T-helper 17 cell (primary cell): ENCODE measurements around the gene RNF166. TPM values are rescaled to one million over a fixed set of nuclear protein-coding genes. Genes with fewer than 3 reads are reported as not detected.

Experiments
- ATAC-seq: fragments of 150-1000 bp; cut with Tn5 transposase; 2 replicates; pipeline ENCODE4 v1.10.0; 2021; ENCODE audit warnings: mild to moderate bottlenecking, moderate library complexity
- DNase-seq, 3 donors: peaks; one replicate each; pipeline versions ENCODE4 v3.0.0 to v3.0.0-alpha.2; 2020 to 2021
- H3K9me3 ChIP-seq: one replicate; pipeline ENCODE4 v1.7.0; 2013; ENCODE audit warnings: low read length, mild to moderate bottlenecking; ENCODE audit not compliant: control insufficient read depth, poor library complexity, severe bottlenecking
- H3K27ac Mint-ChIP-seq: one replicate; pipeline ENCODE4 v1.8.0; 2022; ENCODE audit warnings: mild to moderate bottlenecking, moderate library complexity, mixed read lengths
- H3K27me3 Mint-ChIP-seq: one replicate; pipeline ENCODE4 v1.8.0; 2022; ENCODE audit warnings: mixed read lengths
- H3K36me3 Mint-ChIP-seq: one replicate; pipeline ENCODE4 v1.8.0; 2022; ENCODE audit warnings: low read depth, mixed read lengths
- H3K4me1 Mint-ChIP-seq: one replicate; pipeline ENCODE4 v1.8.0; 2022; ENCODE audit warnings: mild to moderate bottlenecking, mixed read lengths
- H3K4me3 Mint-ChIP-seq: one replicate; pipeline ENCODE4 v1.8.0; 2022; ENCODE audit warnings: mild to moderate bottlenecking, moderate library complexity, mixed read lengths
- total RNA-seq, 4 donors: library from RNA in 2 of 4; stranded (reverse) in 2 of 4; gene quantifications; one replicate each; pipeline ENCODE4 v1.2.3 and lab custom pipeline; 2022 to 2026

The RNF166 gene
- total RNA-seq, 2 donors from 2014 or later, result 235 to 398 TPM

GRCh38 chr16:88686062-88686438 is 20.2 kb downstream of the RNF166 start:
- DNase-seq (peak in 2 of 3 donors; percentile 53 to 57), ATAC-seq (peak; percentile 62)
- H3K4me1 Mint-ChIP-seq, result peaks cover 37% of the 10 kb centered on the region
- H3K36me3 Mint-ChIP-seq, result no peaks in the 10 kb centered on the region
- H3K4me3 Mint-ChIP-seq, result peak overlapping the region; percentile 87
- no peaks in the 10 kb centered on the region for H3K27me3 Mint-ChIP-seq
- H3K27ac Mint-ChIP-seq, result peak overlapping the region; percentile 11
- H3K9me3 ChIP-seq, result no peaks in the 10 kb centered on the region

DNA sequence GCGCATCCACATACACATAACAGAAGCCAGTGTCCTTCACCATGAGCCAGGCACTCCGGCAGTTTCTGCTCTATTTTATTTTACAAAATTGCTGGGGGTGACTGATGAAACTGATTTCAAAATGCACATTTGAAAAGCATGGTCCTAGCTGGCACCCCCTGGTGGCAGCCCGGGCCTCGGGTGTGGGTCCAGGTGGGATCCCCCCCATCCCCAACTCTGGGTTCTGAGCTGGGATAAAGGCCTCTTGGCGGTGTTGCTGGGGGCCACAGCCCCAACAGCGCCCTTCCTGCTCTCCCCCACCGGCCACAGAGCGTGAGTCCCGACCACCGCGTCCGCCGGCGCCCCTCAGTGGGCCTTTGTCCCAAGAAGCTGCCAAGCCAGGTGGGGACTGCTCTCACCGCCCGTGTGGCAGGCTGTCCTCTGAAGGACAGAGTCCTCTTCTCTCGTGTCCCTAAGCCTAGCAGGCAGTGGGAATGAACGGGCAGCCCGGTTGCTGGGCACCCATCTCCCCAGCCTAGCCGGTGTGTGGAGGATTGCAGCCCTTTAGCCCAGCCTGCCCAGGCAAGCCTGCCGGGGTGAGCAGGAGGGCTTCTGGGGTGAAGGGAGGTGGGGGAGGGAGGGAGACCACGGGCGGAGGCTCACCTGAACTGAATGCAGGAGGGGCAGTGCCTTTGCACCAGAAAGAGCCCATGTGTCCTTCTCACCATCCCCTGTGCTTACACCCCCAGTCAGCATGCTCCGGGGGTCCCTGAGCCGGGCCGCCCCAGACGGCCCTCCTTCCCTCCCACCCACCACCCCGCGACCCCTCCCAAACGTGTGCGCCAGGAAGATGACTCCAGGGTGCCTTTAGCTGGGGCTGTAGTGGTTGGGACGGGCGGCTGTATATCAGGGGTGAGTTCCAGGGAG is 20.8 kb downstream of the RNF166 start:
- ATAC-seq (peak; percentile 25), DNase-seq (peak in 1 of 3 donors; percentile 52)
- no peaks in the 10 kb centered on the region for H3K9me3 ChIP-seq
- peak overlapping the region; percentile 87 for H3K4me3 Mint-ChIP-seq
- H3K27ac Mint-ChIP-seq, result peak overlapping the region; percentile 56
- peaks cover 35% of the 10 kb centered on the region for H3K4me1 Mint-ChIP-seq
- no peaks in the 10 kb centered on the region for H3K27me3 Mint-ChIP-seq
- H3K36me3 Mint-ChIP-seq, result no peaks in the 10 kb centered on the region

DNA sequence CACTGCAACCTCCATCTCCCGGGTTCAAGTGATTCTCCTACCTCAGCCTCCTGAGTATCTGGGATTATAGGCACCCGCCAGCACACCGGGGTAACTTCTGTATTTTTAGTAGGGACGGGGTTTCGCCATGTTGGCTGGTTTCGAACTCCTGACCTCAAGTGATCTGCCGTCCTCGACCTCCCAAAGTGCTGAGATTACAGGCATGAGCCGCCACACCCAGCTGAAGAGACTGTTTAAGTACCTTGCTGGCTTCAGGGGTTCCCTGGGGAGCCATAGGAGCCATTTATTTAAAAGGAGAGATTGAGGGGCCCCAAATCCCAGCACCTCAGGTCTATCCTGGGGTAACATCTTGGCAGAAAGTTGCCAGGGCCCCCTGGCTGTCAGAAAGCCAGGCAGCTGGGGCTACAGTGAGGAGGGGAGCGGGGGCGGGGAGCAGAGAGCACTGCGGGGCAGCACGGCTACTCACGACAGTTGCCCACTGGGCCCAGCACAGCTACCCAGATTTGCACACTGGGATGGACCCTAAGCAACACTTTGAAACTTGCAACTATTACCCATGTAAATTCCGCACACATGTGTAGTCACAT is 21.5 kb downstream of the RNF166 start:
- Mint-ChIP-seq H3K27me3 (no peaks in the 10 kb centered on the region), H3K36me3 (no peaks in the 10 kb centered on the region), H3K27ac (peak overlapping the region; percentile 56), H3K4me1 (peaks cover 34% of the 10 kb centered on the region), H3K4me3 (peak overlapping the region; percentile 87)
- no peak for ATAC-seq
- H3K9me3 ChIP-seq, result no peaks in the 10 kb centered on the region
- DNase-seq, result no peak

- no peaks in the 10 kb centered on the region for H3K9me3 ChIP-seq
- no peaks in the 10 kb centered on the region for H3K36me3 Mint-ChIP-seq
- H3K27ac Mint-ChIP-seq, result peak overlapping the region; percentile 88
- H3K4me3 Mint-ChIP-seq, result peak overlapping the region; percentile 79
- H3K27me3 Mint-ChIP-seq, result no peaks in the 10 kb centered on the region
- H3K4me1 Mint-ChIP-seq, result peaks cover 27% of the 10 kb centered on the region
- peak in 1 of 3 donors; percentile 38 for DNase-seq
- peak; percentile 56 for ATAC-seq
Observed at GRCh38 chr16:88681709-88682451, 24.3 kb downstream of the RNF166 start.

DNA sequence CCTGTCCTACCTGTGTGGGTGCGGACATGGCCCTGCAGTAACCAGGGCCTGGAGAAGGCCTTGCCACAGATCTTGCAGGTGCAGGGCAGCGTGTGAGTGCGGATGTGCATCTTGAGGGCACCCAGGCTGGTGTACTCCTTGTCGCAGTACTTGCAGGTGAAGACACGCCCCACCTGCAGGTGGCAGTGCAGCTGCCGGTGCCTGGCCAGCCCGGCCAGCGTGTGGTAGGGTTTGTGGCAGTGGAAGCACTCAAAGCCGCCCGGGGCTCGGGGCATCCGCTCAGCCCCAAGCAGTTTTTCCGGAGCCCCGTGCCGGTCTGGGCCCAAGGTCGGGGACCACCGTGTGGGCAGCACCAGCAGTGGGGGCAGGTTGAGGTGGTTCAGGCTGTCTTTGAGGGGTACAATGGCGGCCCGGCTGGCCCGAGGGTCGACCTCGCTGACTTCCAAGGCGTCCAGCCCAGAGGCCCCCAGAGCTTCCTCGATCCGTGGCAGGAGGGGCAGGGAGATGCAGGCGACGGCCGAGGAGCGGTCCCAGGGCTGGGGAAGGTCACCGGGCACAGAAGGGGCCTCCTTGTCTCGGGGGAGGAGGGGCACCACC is 25.0 kb downstream of the RNF166 start:
- peak overlapping the region; percentile 88 for H3K27ac Mint-ChIP-seq
- ATAC-seq, result peak; percentile 28
- H3K36me3 Mint-ChIP-seq, result no peaks in the 10 kb centered on the region
- no peaks in the 10 kb centered on the region for H3K27me3 Mint-ChIP-seq
- H3K4me1 Mint-ChIP-seq, result peaks cover 27% of the 10 kb centered on the region
- no peaks in the 10 kb centered on the region for H3K9me3 ChIP-seq
- DNase-seq, result peak in 1 of 3 donors; percentile 41
- H3K4me3 Mint-ChIP-seq, result peak overlapping the region; percentile 79

DNA sequence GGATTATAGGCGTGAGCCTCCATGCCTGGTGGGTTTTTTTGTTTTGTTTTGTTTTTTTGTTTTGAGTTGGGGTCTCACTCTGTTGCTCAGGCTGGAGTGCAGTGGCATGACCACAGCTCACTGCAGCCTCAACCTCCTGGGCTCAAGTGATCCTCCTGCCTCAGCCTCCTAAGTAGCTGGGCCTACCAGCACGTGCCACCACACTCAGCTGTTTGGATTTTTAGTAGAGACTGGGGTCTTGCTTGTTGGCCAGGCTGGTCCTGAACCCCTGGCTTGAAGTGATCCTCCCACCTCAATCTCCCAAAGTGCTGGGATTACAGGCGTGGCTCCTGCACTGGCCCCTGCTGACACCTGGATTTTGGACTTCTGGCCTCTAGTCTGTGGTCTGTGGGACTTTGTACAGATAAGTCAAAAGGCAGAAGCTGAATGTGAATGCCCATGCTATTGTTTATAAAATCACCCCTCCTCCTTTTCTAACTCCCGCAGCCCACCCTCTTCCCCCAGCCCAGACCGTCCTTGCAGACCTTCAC is 25.6 kb downstream of the RNF166 start:
- no peaks in the 10 kb centered on the region for H3K36me3 Mint-ChIP-seq
- ATAC-seq (no peak), DNase-seq (no peak)
- H3K4me3 Mint-ChIP-seq, result peak overlapping the region; percentile 71
- H3K27me3 Mint-ChIP-seq, result no peaks in the 10 kb centered on the region
- peaks cover 27% of the 10 kb centered on the region for H3K4me1 Mint-ChIP-seq
- H3K9me3 ChIP-seq, result no peaks in the 10 kb centered on the region
- peak overlapping the region; percentile 88 for H3K27ac Mint-ChIP-seq

DNA sequence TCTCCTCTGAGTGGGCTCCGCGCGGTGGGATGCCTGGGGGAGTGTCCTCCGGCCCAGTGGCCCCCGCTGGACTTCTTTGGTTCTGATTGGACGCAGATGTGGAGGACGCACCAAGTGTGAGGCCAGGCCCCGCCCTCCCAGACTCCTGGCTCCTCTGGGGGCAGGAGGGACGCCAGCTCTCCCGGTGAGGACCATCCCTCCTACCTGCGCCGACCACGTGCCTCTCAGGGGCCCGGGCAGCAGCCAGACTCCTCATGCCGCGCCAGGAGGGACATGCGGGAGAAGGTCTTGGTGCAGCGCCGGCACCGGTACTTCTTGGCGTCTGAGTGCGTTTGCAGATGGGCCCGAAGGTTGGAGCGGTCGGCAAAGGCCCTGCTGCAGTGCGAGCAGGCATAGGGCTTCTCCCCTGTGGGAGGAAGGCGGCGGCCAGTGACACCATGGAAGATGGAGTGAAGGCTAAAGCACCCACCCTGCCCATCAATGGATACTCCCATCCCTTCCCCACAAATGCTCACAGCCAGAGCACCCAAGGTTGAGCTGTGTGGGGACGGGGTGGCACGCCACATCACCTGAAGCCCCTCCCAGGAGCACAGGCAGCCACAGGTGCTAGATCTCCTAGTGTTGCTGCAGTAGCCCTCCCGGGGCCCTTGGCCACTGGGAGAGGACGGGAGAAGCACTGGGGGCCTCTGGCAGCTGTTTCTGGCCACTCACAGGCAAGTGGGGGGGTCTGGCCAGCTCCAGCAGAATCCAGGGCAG is 27.8 kb downstream of the RNF166 start:
- no peaks in the 10 kb centered on the region for H3K9me3 ChIP-seq
- H3K4me3 Mint-ChIP-seq, result no peak overlapping the region
- DNase-seq (no peak), ATAC-seq (no peak)
- no peaks in the 10 kb centered on the region for H3K36me3 Mint-ChIP-seq
- no peak overlapping the region for H3K27ac Mint-ChIP-seq
- H3K4me1 Mint-ChIP-seq, result peaks cover 20% of the 10 kb centered on the region
- H3K27me3 Mint-ChIP-seq, result no peaks in the 10 kb centered on the region

- Mint-ChIP-seq H3K36me3 (no peaks in the 10 kb centered on the region), H3K4me1 (peaks cover 18% of the 10 kb centered on the region), H3K27me3 (no peaks in the 10 kb centered on the region), H3K27ac (no peak overlapping the region), H3K4me3 (no peak overlapping the region)
- ATAC-seq, result no peak
- DNase-seq, result no peak
- H3K9me3 ChIP-seq, result no peaks in the 10 kb centered on the region
Observed at GRCh38 chr16:88677721-88678120, 28.5 kb downstream of the RNF166 start.

DNA sequence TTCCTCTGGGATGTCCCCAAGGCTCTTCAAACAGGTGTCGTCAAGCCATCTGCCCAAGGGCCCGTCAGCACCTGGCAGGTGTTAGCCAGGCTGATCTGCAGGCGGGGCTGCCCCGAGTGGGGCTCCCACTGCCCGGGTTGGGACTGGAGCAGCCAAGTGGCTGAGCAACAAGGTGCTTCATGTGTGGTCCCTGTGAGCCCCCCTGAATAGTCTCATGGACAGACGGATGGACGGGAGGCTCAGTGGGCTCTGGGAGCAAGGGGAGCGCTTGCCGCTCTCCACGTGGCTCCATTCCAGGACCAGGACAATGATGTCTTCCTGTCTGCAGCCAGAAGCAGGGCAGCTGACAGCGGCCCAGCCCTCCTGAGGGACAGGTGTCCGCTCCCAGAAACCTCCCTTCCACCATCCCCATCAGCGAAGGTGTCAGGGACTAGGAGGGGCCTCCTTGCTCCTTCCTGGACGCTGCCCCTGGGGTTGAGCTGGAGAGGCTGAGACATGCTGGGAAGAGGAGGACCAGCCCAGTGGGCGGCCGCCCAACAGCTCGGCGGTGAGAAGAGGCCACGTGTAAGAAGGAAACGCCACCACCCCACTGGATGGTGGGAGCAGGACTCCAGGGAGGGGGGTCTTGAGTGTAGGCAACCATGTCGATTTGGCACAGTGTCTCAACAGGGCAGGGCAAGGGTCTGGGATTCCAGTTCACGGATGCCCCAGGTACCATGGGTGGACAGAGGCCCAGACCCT is 29.5 kb downstream of the RNF166 start:
- no peaks in the 10 kb centered on the region for H3K9me3 ChIP-seq
- no peaks in the 10 kb centered on the region for H3K27me3 Mint-ChIP-seq
- no peaks in the 10 kb centered on the region for H3K36me3 Mint-ChIP-seq
- DNase-seq (no peak), ATAC-seq (no peak)
- no peak overlapping the region for H3K27ac Mint-ChIP-seq
- peaks cover 9% of the 10 kb centered on the region for H3K4me1 Mint-ChIP-seq
- no peak overlapping the region for H3K4me3 Mint-ChIP-seq

GRCh38 chr16:88673716-88674379 is 32.4 kb downstream of the RNF166 start:
- Mint-ChIP-seq H3K36me3 (no peaks in the 10 kb centered on the region), H3K27ac (peak overlapping the region; percentile 9), H3K27me3 (no peaks in the 10 kb centered on the region), H3K4me1 (peaks cover 2% of the 10 kb centered on the region), H3K4me3 (no peak overlapping the region)
- no peak for ATAC-seq
- H3K9me3 ChIP-seq, result no peaks in the 10 kb centered on the region
- no peak for DNase-seq

DNA sequence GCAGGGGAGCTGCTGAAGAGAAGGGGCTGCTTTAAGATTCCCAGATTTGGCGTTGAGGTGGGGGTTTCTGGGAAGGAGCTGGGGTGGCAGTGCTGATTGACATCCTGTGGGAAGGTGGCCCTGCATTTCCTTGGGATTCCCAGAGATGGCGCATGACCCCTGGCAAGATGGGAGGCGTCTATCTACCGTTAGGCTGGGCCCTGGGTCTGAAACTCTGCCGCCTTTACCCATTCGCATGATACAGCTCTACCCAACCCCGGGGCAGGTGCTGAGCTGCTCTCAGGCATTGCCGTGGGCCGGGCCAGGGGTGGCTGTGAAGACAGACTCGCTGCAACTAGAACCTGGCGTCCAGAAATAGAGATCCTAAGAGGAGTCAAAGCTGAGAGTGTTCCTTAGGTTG is 33.4 kb downstream of the RNF166 start:
- ATAC-seq, result no peak
- Mint-ChIP-seq H3K27me3 (no peaks in the 10 kb centered on the region), H3K4me3 (no peak overlapping the region), H3K4me1 (peaks cover 4% of the 10 kb centered on the region), H3K36me3 (no peaks in the 10 kb centered on the region), H3K27ac (no peak overlapping the region)
- DNase-seq, result no peak
- no peaks in the 10 kb centered on the region for H3K9me3 ChIP-seq
